Aorta (tissue), 5 donors: ENCODE results near the gene ASTN2. TPM values are rescaled to one million over a fixed set of nuclear protein-coding genes. Genes with fewer than 3 reads are reported as not detected.

ENCODE experiments used
- ATAC-seq: fragments of 200-7000 bp; cut with Tn5 transposase; one replicate; pipeline ENCODE4 v1.9.1; 2022; ENCODE audit warnings: moderate library complexity; ENCODE audit not compliant: low FRiP score
- DNase-seq, 2 donors: peaks; one replicate each; pipeline ENCODE4 v3.0.0-alpha.2; 2020
- H3K27ac ChIP-seq, 2 donors: one replicate each; pipeline ENCODE4 v1.5.1; 2013; ENCODE audit warnings: low read length in 2 of 2, mild to moderate bottlenecking in 2 of 2, moderate library complexity in 2 of 2, control low read depth in 1 of 2, inconsistent platforms in 1 of 2, low read depth in 1 of 2
- H3K27me3 ChIP-seq, 2 donors: one replicate each; pipeline ENCODE4 v1.6.1; 2013; ENCODE audit warnings: control low read depth in 1 of 2, low read length in 1 of 2, mild to moderate bottlenecking in 1 of 2, moderate library complexity in 1 of 2; ENCODE audit not compliant: insufficient read depth in 2 of 2, control insufficient read depth in 1 of 2
- H3K36me3 ChIP-seq, 2 donors: one replicate each; pipeline ENCODE4 v1.6.1; 2013; ENCODE audit warnings: control low read depth in 1 of 2, low read length in 1 of 2, mild to moderate bottlenecking in 1 of 2; ENCODE audit not compliant: insufficient read depth in 2 of 2, control insufficient read depth in 1 of 2
- H3K4me1 ChIP-seq, 2 donors: one replicate each; pipeline ENCODE4 v1.6.1; 2013; ENCODE audit warnings: low read length in 2 of 2, control low read depth in 1 of 2, mild to moderate bottlenecking in 1 of 2, moderate library complexity in 1 of 2; ENCODE audit not compliant: insufficient read depth in 2 of 2, control insufficient read depth in 1 of 2
- H3K4me3 ChIP-seq, 2 donors: one replicate each; pipeline ENCODE4 v1.5.1; 2013; ENCODE audit warnings: low read length in 2 of 2, control low read depth in 1 of 2, mild to moderate bottlenecking in 1 of 2
- H3K9me3 ChIP-seq: one replicate; pipeline ENCODE4 v1.6.1; 2013; ENCODE audit warnings: mild to moderate bottlenecking, low read length; ENCODE audit not compliant: control insufficient read depth
- WGBS, 2 donors: extraction: QIAGEN DNeasy Blood & Tissue Kit; methylation state at CpG; one replicate each; pipeline ENCODE4 v1.1.7; 2013; 5-methylcytosine and 5-hydroxymethylcytosine counted together
- intact Hi-C, 2 donors: fragments of 100-400 bp; cut with DNase I; formaldehyde crosslinking; loops; one replicate each; pipeline versions ENCODE4 v1.14.2 to v1.15.0; 2022
- polyA plus RNA-seq, 2 donors: library from polyadenylated mRNA; stranded (reverse); fragments of 200-250 nt; gene quantifications; one replicate each; pipeline ENCODE4 v1.2.3, GENCODE V29; 2013
- total RNA-seq, 2 donors: library from RNA; stranded (reverse); fragmentation: NEBNext Ultra II Directional; extraction: Animal tissue kit (Norgen Biotek cat#: 25700); gene quantifications; one replicate each; pipeline ENCODE4 v1.2.1, GENCODE V29; 2021
- donor health status: healthy with polysubstance abuse.
- donor health status: Bipolar disorder and iron deficiency.
- donor health status: DM: no; HTN: no; CAD: no.
- donor health status: DM: no; HTN: no; CAD: no.
- donor health status: DM: yes; HTN: yes; CAD: no.

ASTN2 gene
- total and polyA plus RNA-seq, 4 donors = 1.0 to 7.5 (median 4.4) TPM

- H3K36me3 ChIP-seq = no peaks in the 10 kb centered on the region
- no peaks in the 10 kb centered on the region for H3K27me3 ChIP-seq
- intact Hi-C loops = loop anchor here (5.0 kb wide), 2 partner anchors 165 to 675 kb away; no protein-coding TSS in a partner anchor
- DNase-seq (no peak), ATAC-seq (no peak)
- H3K27ac ChIP-seq = no peak overlapping the region
- no peaks in the 10 kb centered on the region for H3K4me1 ChIP-seq
- 22 to 23% methylated on average over 16 to 17 of the region's 17 CpGs for WGBS, 2 donors
- no peaks in the 10 kb centered on the region for H3K9me3 ChIP-seq
- no peak overlapping the region for H3K4me3 ChIP-seq
These were observed 2.7 kb downstream of the ASTN2 start for GRCh38 chr9:117412006-117412715.

- no peaks in the 10 kb centered on the region for H3K4me1 ChIP-seq
- no peak for ATAC-seq
- H3K27ac ChIP-seq = no peak overlapping the region
- 11 to 15% methylated on average over 4 of the region's 4 CpGs for WGBS, 2 donors
- no peaks in the 10 kb centered on the region for H3K36me3 ChIP-seq
- no peaks in the 10 kb centered on the region for H3K9me3 ChIP-seq
- H3K27me3 ChIP-seq = no peaks in the 10 kb centered on the region
- intact Hi-C loops = loop anchor here (5.0 kb wide), 2 partner anchors 164 to 674 kb away; no protein-coding TSS in a partner anchor
- no peak for DNase-seq
- no peak overlapping the region for H3K4me3 ChIP-seq
These were observed 3.3 kb downstream of the ASTN2 start for GRCh38 chr9:117411547-117411946.

- H3K36me3 ChIP-seq = no peaks in the 10 kb centered on the region
- 59% methylated on average over 5 of the region's 5 CpGs for WGBS, 2 donors
- H3K27me3 ChIP-seq = no peaks in the 10 kb centered on the region
- H3K27ac ChIP-seq = no peak overlapping the region
- no peaks in the 10 kb centered on the region for H3K4me1 ChIP-seq
- DNase-seq (no peak), ATAC-seq (no peak)
- intact Hi-C loops = loop anchor here in 1 of 2 donors (10.0 kb wide), 1 partner anchor 165 kb away; no protein-coding TSS in a partner anchor
- no peak overlapping the region for H3K4me3 ChIP-seq
- no peaks in the 10 kb centered on the region for H3K9me3 ChIP-seq
These were observed 5.5 kb downstream of the ASTN2 start for GRCh38 chr9:117409321-117409720.

- ATAC-seq = no peak
- H3K36me3 ChIP-seq = no peaks in the 10 kb centered on the region
- H3K27ac ChIP-seq = no peak overlapping the region
- no peaks in the 10 kb centered on the region for H3K9me3 ChIP-seq
- intact Hi-C loops = loop anchor here in 1 of 2 donors (10.0 kb wide), 1 partner anchor 163 kb away; no protein-coding TSS in a partner anchor
- no peak overlapping the region for H3K4me3 ChIP-seq
- H3K27me3 ChIP-seq = no peaks in the 10 kb centered on the region
- no peak for DNase-seq
- H3K4me1 ChIP-seq = no peaks in the 10 kb centered on the region
- 25 to 34% methylated on average over 2 of the region's 2 CpGs for WGBS, 2 donors
These were observed 7.3 kb downstream of the ASTN2 start for GRCh38 chr9:117407436-117408022.

- 68 to 69% methylated on average over 7 of the region's 7 CpGs for WGBS, 2 donors
- intact Hi-C loops = loop anchor here in 1 of 2 donors (10.0 kb wide), 1 partner anchor 161 kb away; no protein-coding TSS in a partner anchor
- DNase-seq = no peak
- no peak for ATAC-seq
- Histone ChIP-seq H3K4me1 (no peaks in the 10 kb centered on the region), H3K27ac (no peak overlapping the region), H3K9me3 (no peaks in the 10 kb centered on the region), H3K27me3 (no peaks in the 10 kb centered on the region), H3K36me3 (no peaks in the 10 kb centered on the region), H3K4me3 (no peak overlapping the region)
These were observed 8.7 kb downstream of the ASTN2 start for GRCh38 chr9:117405950-117406705.

GRCh38 chr9:117403848-117404247 lies 11.0 kb downstream of the ASTN2 start:
- intact Hi-C loops = loop anchor here in 1 of 2 donors (10.0 kb wide), 1 partner anchor 159 kb away; no protein-coding TSS in a partner anchor
- no peaks in the 10 kb centered on the region for H3K27me3 ChIP-seq
- WGBS, 2 donors = 75 to 88% methylated on average over 2 of the region's 2 CpGs
- no peak overlapping the region for H3K4me3 ChIP-seq
- no peak for ATAC-seq
- H3K27ac ChIP-seq = no peak overlapping the region
- H3K9me3 ChIP-seq = no peaks in the 10 kb centered on the region
- no peaks in the 10 kb centered on the region for H3K4me1 ChIP-seq
- DNase-seq = no peak
- H3K36me3 ChIP-seq = no peaks in the 10 kb centered on the region

GRCh38 chr9:117403403-117403811 lies 11.4 kb downstream of the ASTN2 start:
- peak in 1 of 2 donors; percentile 54 for DNase-seq
- Histone ChIP-seq H3K27me3 (no peaks in the 10 kb centered on the region), H3K4me3 (no peak overlapping the region), H3K27ac (no peak overlapping the region), H3K36me3 (no peaks in the 10 kb centered on the region), H3K9me3 (no peaks in the 10 kb centered on the region), H3K4me1 (no peaks in the 10 kb centered on the region)
- 47 to 59% methylated on average over 6 of the region's 6 CpGs for WGBS, 2 donors
- intact Hi-C loops = loop anchor here in 1 of 2 donors (10.0 kb wide), 1 partner anchor 159 kb away; no protein-coding TSS in a partner anchor
- ATAC-seq = no peak

GRCh38 chr9:117400171-117400570 lies 14.7 kb downstream of the ASTN2 start:
- H3K36me3 ChIP-seq = no peaks in the 10 kb centered on the region
- H3K4me3 ChIP-seq = no peak overlapping the region
- no peak for DNase-seq
- no peak overlapping the region for H3K27ac ChIP-seq
- H3K4me1 ChIP-seq = no peaks in the 10 kb centered on the region
- H3K27me3 ChIP-seq = no peaks in the 10 kb centered on the region
- H3K9me3 ChIP-seq = no peaks in the 10 kb centered on the region
- 29 to 39% methylated on average over 2 of the region's 2 CpGs for WGBS, 2 donors
- intact Hi-C loops = loop anchor here in 1 of 2 donors (10.0 kb wide), 1 partner anchor 155 kb away; no protein-coding TSS in a partner anchor
- no peak for ATAC-seq
